HepG2 (cell line): ENCODE results near the gene PRKG1. TPM values are rescaled to one million over a fixed set of nuclear protein-coding genes. Genes with fewer than 3 reads are reported as not detected.

Experiments used
- CBX5 ChIP-seq: sonication (generic); formaldehyde crosslinking; IDR thresholded peaks from 2 replicates; pipeline ENCODE4 v1.4.0; 2020; ENCODE audit warnings: missing genetic modification reagents, borderline replicate concordance
- SMARCC2 ChIP-seq: fragments of 450-650 bp; IDR thresholded peaks from 2 replicates; pipeline ENCODE4 v1.6.1; 2017; ENCODE audit warnings: antibody characterized with exemption, mild to moderate bottlenecking
- ZBTB40 ChIP-seq, 2 experiments: fragments of 450-650 bp in 1 of 2; sonication (generic) in 1 of 2; formaldehyde crosslinking in 1 of 2; IDR thresholded peaks; 2 replicates each; pipeline versions ENCODE4 v1.6.1 to v1.8.0; 2016 to 2022; ENCODE audit warnings: antibody characterized with exemption in 1 of 2, mild to moderate bottlenecking in 1 of 2, missing genetic modification reagents in 1 of 2
- ZNF260 ChIP-seq: sonication (generic); formaldehyde crosslinking; IDR thresholded peaks from 2 replicates; pipeline ENCODE4 v1.4.0; 2020; ENCODE audit warnings: missing genetic modification reagents, low read depth, mild to moderate bottlenecking, borderline replicate concordance
- ZNF430 ChIP-seq: sonication (generic); formaldehyde crosslinking; IDR thresholded peaks from 2 replicates; pipeline ENCODE4 v1.9.0; 2021; ENCODE audit warnings: mild to moderate bottlenecking, missing genetic modification reagents
- polyA plus RNA-seq, 8 experiments: library from polyadenylated mRNA; depleted of rRNA in 3 of 8; stranded (reverse) in 7 of 8; unstranded in 1 of 8; fragments of >200 nt; fragmentation: Illumina TruSeq in 4 of 8; extraction: Trizol in 4 of 8; gene quantifications; 2 replicates each; pipeline versions ENCODE4 v1.2.1 to v1.2.3, GENCODE V29; 2011 to 2016; ENCODE audit warnings: low read depth in 4 of 8, missing spikeins in 1 of 8, mixed read lengths in 1 of 8; ENCODE audit not compliant: insufficient read depth in 1 of 8
- total RNA-seq, 5 experiments: library from RNA; depleted of rRNA; stranded (reverse); fragments of >200 nt; fragmentation: Illumina TruSeq; extraction: Trizol; gene quantifications; 2 replicates each; pipeline ENCODE4 v1.2.3, GENCODE V29; 2016; ENCODE audit warnings: low read depth in 1 of 5

Gene PRKG1
- total and polyA plus RNA-seq, 2 of the 13 experiments (the other 11 are each of a cell fraction or from before 2014, with no cell fraction given), result 0.01 TPM; not detected in 1

- no peak for TF ChIP-seq ZBTB40 (IDR thresholded peaks at IDR 0.05)
- no peak for TF ChIP-seq ZBTB40 (CRISPR knock-in tag; IDR thresholded peaks at IDR 0.05)
- TF ChIP-seq CBX5, result no peak
- TF ChIP-seq SMARCC2, result no peak
- no peak for TF ChIP-seq ZNF430 (CRISPR knock-in tag)
- no peak for TF ChIP-seq ZNF260 (CRISPR knock-in tag)
Observed at GRCh38 chr10:51718804-51719291, 644.6 kb downstream of the PRKG1 start (continued).
